GM12875 (cell line): ENCODE measurements around the gene PHACTR2.
"Not testable (repeated sequence)": the region's sequence is repeated elsewhere in the genome, so short reads cannot be mapped to it uniquely, and the experiment has no call there.

Experiments used
- H3K4me3 ChIP-seq: one replicate; pipeline ENCODE4 v1.5.1; 2011; ENCODE audit warnings: low read depth, low read length, control low read depth
- TF ChIP-seq, protein P1 (sequence below): IDR thresholded peaks from 2 replicates; pipeline ENCODE4 v1.5.1; 2011; ENCODE audit warnings: low read depth, mild to moderate bottlenecking, control low read depth, inconsistent platforms, low read length, moderate library complexity, borderline replicate concordance; ENCODE audit not compliant: insufficient read depth

Gene PHACTR2

DNA sequence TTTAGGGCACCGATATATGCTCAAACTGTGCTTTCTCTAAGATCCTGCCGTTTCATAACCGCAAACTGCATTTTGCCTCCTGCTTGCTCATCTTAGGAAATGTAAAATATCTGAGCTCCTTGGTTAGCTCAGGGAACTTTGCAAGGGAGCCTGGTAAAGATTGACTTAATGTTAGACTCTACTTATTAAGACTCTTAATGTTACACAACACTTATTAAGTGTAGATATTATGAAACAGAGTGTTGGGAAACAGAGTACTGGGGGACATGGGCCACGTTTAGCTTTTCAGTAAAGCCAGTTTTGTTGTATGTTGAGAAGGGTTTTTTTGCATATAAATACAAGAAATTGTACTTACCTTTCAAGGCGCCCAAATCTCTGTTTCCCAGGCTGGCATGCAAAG is 167.3 kb downstream of the PHACTR2 start:
- no peak overlapping the region for H3K4me3 ChIP-seq

DNA sequence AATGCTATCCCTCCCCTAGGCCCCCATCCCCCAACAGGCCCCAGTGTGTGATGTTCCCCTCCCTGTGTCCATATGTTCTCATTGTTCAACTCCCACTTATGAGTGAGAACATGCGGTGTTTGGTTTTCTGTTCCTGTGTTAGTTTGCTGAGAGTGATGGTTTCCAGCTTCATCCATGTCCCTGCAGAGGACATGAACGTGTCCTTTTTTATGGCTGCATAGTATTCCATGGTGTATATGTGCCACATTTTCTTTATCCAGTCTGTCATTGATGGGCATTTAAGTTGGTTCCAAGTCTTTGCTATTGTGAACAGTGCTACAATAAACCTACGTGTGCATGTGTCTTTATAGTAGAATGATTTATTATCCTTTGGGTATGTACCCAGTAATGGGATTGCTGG is 173.9 kb downstream of the PHACTR2 start:
- not testable (repeated sequence) for H3K4me3 ChIP-seq

More for the DNA sequence above, 167.3 kb downstream of the PHACTR2 start:
- TF ChIP-seq, protein P1, sequence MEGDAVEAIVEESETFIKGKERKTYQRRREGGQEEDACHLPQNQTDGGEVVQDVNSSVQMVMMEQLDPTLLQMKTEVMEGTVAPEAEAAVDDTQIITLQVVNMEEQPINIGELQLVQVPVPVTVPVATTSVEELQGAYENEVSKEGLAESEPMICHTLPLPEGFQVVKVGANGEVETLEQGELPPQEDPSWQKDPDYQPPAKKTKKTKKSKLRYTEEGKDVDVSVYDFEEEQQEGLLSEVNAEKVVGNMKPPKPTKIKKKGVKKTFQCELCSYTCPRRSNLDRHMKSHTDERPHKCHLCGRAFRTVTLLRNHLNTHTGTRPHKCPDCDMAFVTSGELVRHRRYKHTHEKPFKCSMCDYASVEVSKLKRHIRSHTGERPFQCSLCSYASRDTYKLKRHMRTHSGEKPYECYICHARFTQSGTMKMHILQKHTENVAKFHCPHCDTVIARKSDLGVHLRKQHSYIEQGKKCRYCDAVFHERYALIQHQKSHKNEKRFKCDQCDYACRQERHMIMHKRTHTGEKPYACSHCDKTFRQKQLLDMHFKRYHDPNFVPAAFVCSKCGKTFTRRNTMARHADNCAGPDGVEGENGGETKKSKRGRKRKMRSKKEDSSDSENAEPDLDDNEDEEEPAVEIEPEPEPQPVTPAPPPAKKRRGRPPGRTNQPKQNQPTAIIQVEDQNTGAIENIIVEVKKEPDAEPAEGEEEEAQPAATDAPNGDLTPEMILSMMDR = no peak

DNA sequence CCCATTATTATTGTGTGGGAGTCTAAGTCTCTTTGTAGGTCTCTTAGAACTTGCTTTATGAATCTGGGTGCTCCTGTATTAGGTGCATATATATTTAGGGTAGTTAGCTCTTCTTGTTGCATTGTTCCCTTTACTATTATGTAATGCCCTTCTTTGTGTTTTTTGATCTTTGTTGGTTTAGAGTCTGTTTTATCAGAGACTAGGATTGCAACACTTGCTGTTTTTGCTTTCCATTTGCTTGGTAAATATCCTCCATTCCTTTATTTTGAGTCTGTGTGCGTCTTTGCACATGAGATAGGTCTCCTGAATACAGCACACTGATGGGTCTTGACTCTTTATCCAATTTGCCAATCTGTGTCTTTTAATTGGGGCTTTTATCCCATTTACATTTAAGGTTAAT is 177.3 kb downstream of the PHACTR2 start:
- H3K4me3 ChIP-seq = not testable (repeated sequence)

DNA sequence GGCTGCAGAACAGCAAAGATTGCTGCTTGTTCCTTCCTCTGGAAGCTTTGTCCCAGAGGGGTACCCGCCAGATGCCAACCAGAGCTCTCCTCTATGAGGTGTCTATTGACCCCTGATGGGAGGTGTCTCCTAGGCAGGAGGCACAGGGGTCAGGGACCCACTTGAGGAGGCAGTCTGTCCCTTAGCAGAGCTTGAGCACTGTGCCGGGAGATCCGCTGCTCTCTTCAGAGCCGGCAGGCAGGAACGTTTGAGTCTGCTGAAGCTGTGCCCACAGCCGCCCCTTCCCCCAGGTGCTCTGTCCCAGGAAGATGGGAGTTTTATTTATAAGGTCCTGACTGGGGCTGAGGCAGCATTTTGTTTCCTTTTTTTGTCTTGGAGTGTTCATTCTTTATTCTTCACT is 179.0 kb downstream of the PHACTR2 start:
- H3K4me3 ChIP-seq = not testable (repeated sequence)

DNA sequence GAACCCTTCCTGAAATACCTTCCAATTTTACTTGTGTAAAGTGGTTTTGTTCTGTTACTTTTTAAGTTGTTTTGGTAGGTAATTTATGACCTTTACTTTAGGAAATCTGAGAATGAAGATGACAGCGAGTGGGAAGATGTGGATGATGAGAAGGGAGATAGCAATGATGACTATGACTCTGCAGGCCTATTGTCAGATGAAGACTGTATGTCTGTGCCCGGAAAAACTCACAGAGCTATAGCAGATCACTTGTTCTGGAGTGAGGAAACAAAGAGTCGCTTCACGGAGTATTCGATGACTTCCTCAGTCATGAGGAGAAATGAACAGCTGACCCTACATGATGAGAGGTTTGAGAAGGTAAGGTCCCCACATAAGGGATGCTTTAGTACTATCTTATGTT is 179.9 kb downstream of the PHACTR2 start:
- H3K4me3 ChIP-seq = no peak overlapping the region
- TF ChIP-seq, protein P1 = no peak

DNA sequence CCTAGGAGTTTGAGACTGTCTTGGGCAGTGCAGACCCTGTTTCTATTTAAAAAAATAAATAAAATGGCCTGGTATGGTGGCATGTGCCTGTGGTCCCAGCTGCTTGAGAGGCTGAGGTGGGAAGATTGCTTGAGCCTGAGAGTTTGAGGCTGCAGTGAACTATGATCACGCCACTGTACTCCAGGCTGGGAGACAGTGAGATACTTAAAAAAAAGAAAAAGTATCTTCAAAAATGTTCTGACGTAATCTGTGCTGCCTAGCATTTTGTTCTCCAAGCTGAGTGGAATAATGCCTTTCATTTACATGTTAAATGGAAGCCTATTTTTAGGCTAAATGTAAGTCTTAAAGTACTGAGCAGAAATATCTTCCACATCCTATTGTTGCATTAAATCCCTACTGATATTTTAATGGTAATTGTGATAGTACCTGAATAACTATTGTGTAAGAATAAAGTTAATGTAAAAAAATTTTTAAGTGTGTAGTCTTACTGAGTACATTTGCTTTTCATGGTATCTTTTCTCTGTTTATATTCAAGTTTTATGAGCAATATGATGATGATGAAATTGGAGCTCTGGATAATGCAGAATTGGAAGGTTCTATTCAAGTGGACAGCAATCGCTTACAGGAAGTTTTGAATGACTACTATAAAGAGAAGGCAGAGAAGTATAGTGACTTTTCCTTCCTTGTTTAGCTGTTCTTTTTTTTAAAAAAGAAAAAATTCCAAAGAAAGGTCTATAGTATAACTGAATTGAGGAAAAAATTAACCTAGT is 182.3 kb downstream of the PHACTR2 start:
- TF ChIP-seq, protein P1 = no peak
- H3K4me3 ChIP-seq = no peak overlapping the region

DNA sequence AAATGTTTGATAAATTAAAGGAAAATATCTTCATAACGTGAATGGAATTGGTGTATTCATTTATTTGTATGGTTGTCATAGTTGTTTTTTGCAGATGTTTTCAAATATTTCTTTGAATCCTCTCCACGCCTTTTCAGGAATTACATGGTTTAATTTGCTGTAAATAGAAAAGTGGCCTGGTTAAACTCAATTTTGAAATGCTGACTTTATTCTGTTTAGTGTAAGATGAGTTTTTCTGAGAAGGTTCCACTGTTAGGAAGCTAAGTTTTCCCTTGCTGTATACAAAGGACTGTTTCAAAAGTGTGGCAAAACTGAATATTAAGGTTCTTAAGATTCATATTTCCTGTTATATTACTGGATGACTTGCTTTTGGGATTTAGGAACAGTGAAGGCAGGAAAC is 186.0 kb downstream of the PHACTR2 start:
- TF ChIP-seq, protein P1 = no peak
- no peak overlapping the region for H3K4me3 ChIP-seq

DNA sequence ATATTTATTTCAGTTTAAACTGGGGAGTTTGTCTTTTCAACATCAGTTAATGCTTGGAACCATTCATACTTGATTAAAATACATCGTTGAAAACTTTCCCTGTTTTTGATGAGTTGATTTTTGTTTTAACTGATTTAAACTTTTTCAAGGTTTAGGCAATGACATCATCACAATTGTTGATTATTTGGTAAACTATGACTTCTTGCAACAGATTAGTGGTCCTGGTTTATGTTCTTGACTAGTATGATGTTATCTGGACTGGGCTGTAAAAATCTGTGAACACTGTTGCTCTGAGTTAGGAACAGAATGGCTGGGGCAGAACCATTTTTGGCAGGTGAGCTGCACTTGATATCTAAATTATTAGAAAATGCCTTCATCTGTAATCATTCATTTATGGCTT is 186.5 kb downstream of the PHACTR2 start, which contains the start of gene ZC2HC1B:
TSS of gene ZC2HC1B (plus strand) at position 241 of the 400 bp plus-strand sequence. CDS start at position 307, 66 bp downstream.
- no peak within 1 kb of the TSS for H3K4me3 ChIP-seq
- TF ChIP-seq, protein P1 = no peak

DNA sequence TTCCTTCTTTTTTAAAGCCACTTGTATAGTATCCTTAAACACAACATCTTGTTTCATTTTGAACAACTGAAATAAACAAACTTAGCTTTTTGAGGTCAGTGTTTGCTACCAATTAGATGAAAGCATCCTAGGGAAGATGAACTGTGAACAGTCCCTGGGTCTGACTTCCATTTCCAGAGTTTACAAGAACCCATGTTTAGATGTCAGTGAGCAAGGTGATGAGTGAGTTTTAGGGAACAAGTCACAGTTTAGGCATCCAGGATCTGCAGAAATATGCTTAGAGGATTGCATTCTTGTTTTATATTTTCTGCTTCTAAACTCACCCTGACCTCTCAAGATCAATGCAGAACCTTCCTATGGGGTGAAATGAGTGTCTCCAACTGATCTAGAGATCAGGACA is 189.5 kb downstream of the PHACTR2 start:
- TF ChIP-seq, protein P1 = no peak
- H3K4me3 ChIP-seq = no peak overlapping the region

DNA sequence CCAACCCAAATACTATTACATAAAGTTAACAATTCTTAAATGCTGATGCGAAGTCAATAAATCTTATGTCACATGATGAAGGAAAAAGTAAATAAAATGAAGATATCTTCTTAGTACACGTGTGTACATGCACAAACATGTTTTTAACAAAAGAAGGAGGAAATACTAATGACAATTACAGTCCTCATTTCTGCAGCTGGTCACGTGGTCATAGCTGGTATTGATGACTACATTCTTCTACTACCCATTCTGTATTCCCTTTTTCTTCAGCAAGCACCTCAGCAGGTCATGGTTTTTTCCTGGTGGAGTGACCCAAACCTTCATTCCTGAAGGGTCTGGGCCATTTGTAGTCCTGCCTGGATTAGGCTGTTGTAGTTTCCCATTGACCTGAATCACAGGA is 191.0 kb downstream of the PHACTR2 start:
- H3K4me3 ChIP-seq = not testable (repeated sequence)

DNA sequence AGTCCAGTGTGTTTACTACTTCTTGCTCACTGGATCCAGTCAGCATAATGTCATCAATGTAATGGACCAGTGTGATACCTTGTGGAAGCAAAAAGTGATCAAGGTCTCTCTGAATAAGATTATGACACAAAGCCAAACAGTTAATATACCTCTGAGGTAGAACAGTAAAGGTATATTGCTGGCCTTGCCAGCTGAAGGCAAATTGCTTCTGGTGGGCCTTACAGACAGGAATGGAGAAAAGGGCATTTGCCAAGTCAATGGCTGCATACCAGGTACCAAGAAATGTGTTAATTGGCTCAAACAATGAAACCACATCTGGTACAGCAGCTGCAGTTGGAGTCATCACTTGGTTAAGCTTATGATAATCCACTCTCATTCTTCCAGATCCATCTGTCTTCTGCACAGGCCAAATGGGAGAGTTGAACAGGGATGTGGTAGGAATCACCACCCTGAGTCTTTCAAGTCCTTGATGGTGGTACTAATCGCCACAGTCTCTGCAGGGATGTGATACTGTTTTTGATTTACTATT is 193.5 kb downstream of the PHACTR2 start:
- H3K4me3 ChIP-seq = not testable (repeated sequence)
